Measurements from ENCODE around the gene MBD3L4.

DNA sequence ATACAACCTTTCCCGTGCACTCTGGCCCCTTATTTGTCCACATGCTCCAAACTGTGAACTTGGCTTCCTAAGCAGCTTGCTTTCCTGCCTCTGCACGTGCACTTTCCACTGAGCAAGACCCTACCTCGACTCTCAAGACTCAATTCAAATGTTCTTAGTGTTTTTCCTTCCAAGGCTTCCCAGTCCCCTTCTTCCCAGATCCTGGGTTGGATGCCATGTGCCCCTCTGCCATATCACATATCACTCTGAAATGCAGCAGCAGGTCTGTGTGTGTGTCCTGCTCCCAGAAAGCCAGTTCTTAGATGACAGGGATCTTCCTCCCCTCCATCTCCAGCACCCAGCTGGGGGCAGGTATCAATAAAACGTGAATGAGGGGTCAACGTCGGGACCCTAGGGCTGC lies 32.6 kb upstream of the MBD3L4 start:
- TF ChIP-seq, protein P1, sequence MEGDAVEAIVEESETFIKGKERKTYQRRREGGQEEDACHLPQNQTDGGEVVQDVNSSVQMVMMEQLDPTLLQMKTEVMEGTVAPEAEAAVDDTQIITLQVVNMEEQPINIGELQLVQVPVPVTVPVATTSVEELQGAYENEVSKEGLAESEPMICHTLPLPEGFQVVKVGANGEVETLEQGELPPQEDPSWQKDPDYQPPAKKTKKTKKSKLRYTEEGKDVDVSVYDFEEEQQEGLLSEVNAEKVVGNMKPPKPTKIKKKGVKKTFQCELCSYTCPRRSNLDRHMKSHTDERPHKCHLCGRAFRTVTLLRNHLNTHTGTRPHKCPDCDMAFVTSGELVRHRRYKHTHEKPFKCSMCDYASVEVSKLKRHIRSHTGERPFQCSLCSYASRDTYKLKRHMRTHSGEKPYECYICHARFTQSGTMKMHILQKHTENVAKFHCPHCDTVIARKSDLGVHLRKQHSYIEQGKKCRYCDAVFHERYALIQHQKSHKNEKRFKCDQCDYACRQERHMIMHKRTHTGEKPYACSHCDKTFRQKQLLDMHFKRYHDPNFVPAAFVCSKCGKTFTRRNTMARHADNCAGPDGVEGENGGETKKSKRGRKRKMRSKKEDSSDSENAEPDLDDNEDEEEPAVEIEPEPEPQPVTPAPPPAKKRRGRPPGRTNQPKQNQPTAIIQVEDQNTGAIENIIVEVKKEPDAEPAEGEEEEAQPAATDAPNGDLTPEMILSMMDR (conservative IDR thresholded peaks at IDR 0.05; ENCODE audit: low read length): no peak
- TF ChIP-seq EZH2phosphoT487 (IDR thresholded peaks at IDR 0.05; ENCODE audit: borderline replicate concordance, low read depth, low read length): no peak

Measured in OCI-LY7 (cell line).